Renal cortex interstitium (tissue), 15 donors: ENCODE data around the gene KPNA6. TPM values are rescaled to one million over a fixed set of nuclear protein-coding genes. Genes with fewer than 3 reads are reported as not detected.
"Not testable (repeated sequence)": the region's sequence is repeated elsewhere in the genome, so short reads cannot be mapped to it uniquely, and the experiment has no call there.

Experiments
- DNase-seq, 11 donors: peaks; one replicate each; pipeline ENCODE4 v3.0.0-alpha.2; 2013; ENCODE audit warnings: low read depth in 9 of 11, low spot score in 4 of 11; ENCODE audit errors: extremely low read depth in 1 of 11
- long read RNA-seq, 16 experiments: transcript quantifications; one replicate each; lab custom pipeline, GENCODE V29; 2026
- polyA plus RNA-seq, 3 donors: library from polyadenylated mRNA; unstranded; fragments of 120-200 nt; gene quantifications; one replicate each; pipeline ENCODE4 v1.2.1, GENCODE V29; 2013; ENCODE audit not compliant: insufficient read length in 3 of 3

The KPNA6 gene
- 10 to 100 TPM; 32.7 to 35.7 (median 35.3) TPM for polyA plus RNA-seq
- long read RNA-seq, donor 1, full-length matches to known transcripts = 3 of 3 reads
- long read RNA-seq, donor 1, partial matches to known transcripts = 0 of 3 reads
- long read RNA-seq, donor 1, other reads (novel, unspliced or antisense) = 0 of 3 reads
- long read RNA-seq, donor 2, full-length matches to known transcripts = 3 of 16 reads
- long read RNA-seq, donor 2, partial matches to known transcripts = 13 of 16 reads
- long read RNA-seq, donor 2, other reads (novel, unspliced or antisense) = 0 of 16 reads
- long read RNA-seq, donor 3, full-length matches to known transcripts = 3 of 3 reads
- long read RNA-seq, donor 3, partial matches to known transcripts = 0 of 3 reads
- long read RNA-seq, donor 3, other reads (novel, unspliced or antisense) = 0 of 3 reads
- long read RNA-seq, donor 4, full-length matches to known transcripts = 3 of 3 reads
- long read RNA-seq, donor 4, partial matches to known transcripts = 0 of 3 reads
- long read RNA-seq, donor 4, other reads (novel, unspliced or antisense) = 0 of 3 reads
- long read RNA-seq, donor 5 = 0 reads
- long read RNA-seq, donor 6, full-length matches to known transcripts = 7 of 18 reads
- long read RNA-seq, donor 6, partial matches to known transcripts = 11 of 18 reads
- long read RNA-seq, donor 6, other reads (novel, unspliced or antisense) = 0 of 18 reads
- long read RNA-seq, donor 7, full-length matches to known transcripts = 3 of 3 reads
- long read RNA-seq, donor 7, partial matches to known transcripts = 0 of 3 reads
- long read RNA-seq, donor 7, other reads (novel, unspliced or antisense) = 0 of 3 reads
- long read RNA-seq, donor 8, full-length matches to known transcripts = 9 of 9 reads
- long read RNA-seq, donor 8, partial matches to known transcripts = 0 of 9 reads
- long read RNA-seq, donor 8, other reads (novel, unspliced or antisense) = 0 of 9 reads
- long read RNA-seq, donor 9, full-length matches to known transcripts = 1 of 1 reads
- long read RNA-seq, donor 9, partial matches to known transcripts = 0 of 1 reads
- long read RNA-seq, donor 9, other reads (novel, unspliced or antisense) = 0 of 1 reads
- long read RNA-seq, donor 10, full-length matches to known transcripts = 5 of 5 reads
- long read RNA-seq, donor 10, partial matches to known transcripts = 0 of 5 reads
- long read RNA-seq, donor 10, other reads (novel, unspliced or antisense) = 0 of 5 reads
- long read RNA-seq, donor 11, full-length matches to known transcripts = 4 of 4 reads
- long read RNA-seq, donor 11, partial matches to known transcripts = 0 of 4 reads
- long read RNA-seq, donor 11, other reads (novel, unspliced or antisense) = 0 of 4 reads
- long read RNA-seq, donor 12, full-length matches to known transcripts = 2 of 2 reads
- long read RNA-seq, donor 12, partial matches to known transcripts = 0 of 2 reads
- long read RNA-seq, donor 12, other reads (novel, unspliced or antisense) = 0 of 2 reads
- long read RNA-seq, donor 13, full-length matches to known transcripts = 4 of 4 reads
- long read RNA-seq, donor 13, partial matches to known transcripts = 0 of 4 reads
- long read RNA-seq, donor 13, other reads (novel, unspliced or antisense) = 0 of 4 reads
- long read RNA-seq, donor 14, full-length matches to known transcripts = 3 of 3 reads
- long read RNA-seq, donor 14, partial matches to known transcripts = 0 of 3 reads
- long read RNA-seq, donor 14, other reads (novel, unspliced or antisense) = 0 of 3 reads
- long read RNA-seq, donor 15, full-length matches to known transcripts = 2 of 2 reads
- long read RNA-seq, donor 15, partial matches to known transcripts = 0 of 2 reads
- long read RNA-seq, donor 15, other reads (novel, unspliced or antisense) = 0 of 2 reads
- long read RNA-seq, donor 16, full-length matches to known transcripts = 8 of 16 reads
- long read RNA-seq, donor 16, partial matches to known transcripts = 8 of 16 reads
- long read RNA-seq, donor 16, other reads (novel, unspliced or antisense) = 0 of 16 reads

GRCh38 chr1:32107742-32108661, at the start of gene KPNA6:
KPNA6 (plus strand) TSS chr1:32108056; CDS start chr1:32108131, 75 bp downstream.
- DNase-seq = peak; percentile 89 to 98 (median 93)

GRCh38 chr1:32060914-32061313, 46.9 kb upstream of the KPNA6 start:
- DNase-seq = no peak

GRCh38 chr1:32062867-32063230, 45.0 kb upstream of the KPNA6 start:
- no peak for DNase-seq

GRCh38 chr1:32063261-32063681, 44.6 kb upstream of the KPNA6 start:
- peak in 7 of 11 donors; percentile 33 to 70 (median 60) for DNase-seq

GRCh38 chr1:32065613-32066488, 42.0 kb upstream of the KPNA6 start:
- DNase-seq = not testable (repeated sequence)

GRCh38 chr1:32066489-32066873, 41.4 kb upstream of the KPNA6 start:
- DNase-seq = peak in 2 of 11 donors; percentile 40 to 55

GRCh38 chr1:32068957-32069588, 38.8 kb upstream of the KPNA6 start:
- DNase-seq = no peak

- DNase-seq = peak in 2 of 11 donors; percentile 36 to 50
Observed at GRCh38 chr1:32071758-32072621, 35.9 kb upstream of the KPNA6 start.

- DNase-seq = peak; percentile 87 to 96 (median 94)
Observed at GRCh38 chr1:32072622-32073298, 35.1 kb upstream of the KPNA6 start, which contains the start of gene TMEM39B. TMEM39B (plus strand) TSS chr1:32072939; CDS start chr1:32073048, 109 bp downstream.

- DNase-seq = peak in 6 of 11 donors; percentile 83 to 93 (median 91)
Observed at GRCh38 chr1:32073299-32074229, 34.3 kb upstream of the KPNA6 start.

GRCh38 chr1:32074841-32075240, 33.0 kb upstream of the KPNA6 start:
- no peak for DNase-seq

GRCh38 chr1:32077451-32077850, 30.4 kb upstream of the KPNA6 start:
- no peak for DNase-seq

- DNase-seq = no peak
Observed at GRCh38 chr1:32082022-32082421, 25.8 kb upstream of the KPNA6 start.
